Left ventricle myocardium inferior (tissue), 1 donor: ENCODE results near the gene RALGPS1. TPM values are rescaled to one million over a fixed set of nuclear protein-coding genes. Genes with fewer than 3 reads are reported as not detected.

Experiments used
- DNase-seq: peaks from one replicate; pipeline ENCODE4 v3.0.0-alpha.2; 2020
- H3K27ac ChIP-seq: fragments of 200-600 bp; replicated peaks from 2 replicates; pipeline ENCODE4 v1.8.0; 2021
- H3K27me3 ChIP-seq: fragments of 200-600 bp; 2 replicates; pipeline ENCODE4 v1.8.0; 2021; ENCODE audit warnings: low read depth
- H3K36me3 ChIP-seq: fragments of 200-600 bp; 2 replicates; pipeline ENCODE4 v1.8.0; 2021
- H3K4me1 ChIP-seq: fragments of 200-600 bp; 2 replicates; pipeline ENCODE4 v1.8.0; 2021
- H3K4me3 ChIP-seq: fragments of 200-600 bp; 2 replicates; pipeline ENCODE4 v1.8.0; 2021; ENCODE audit warnings: mild to moderate bottlenecking, moderate library complexity
- H3K9me3 ChIP-seq: fragments of 200-600 bp; replicated peaks from 2 replicates; pipeline ENCODE4 v1.8.0; 2021
- intact Hi-C: fragments of 100-400 bp; cut with micrococcal nuclease; formaldehyde crosslinking; loops from one replicate; pipeline ENCODE4 v1.11.0; 2022
- total RNA-seq: library from RNA; stranded (reverse); fragmentation: NEBNext Ultra II Directional; extraction: Animal tissue kit (Norgen Biotek cat#: 25700); gene quantifications from one replicate; pipeline ENCODE4 v1.2.1, GENCODE V29; 2021
- TF ChIP-seq, protein P1 (sequence below): fragments of 200-600 bp; IDR thresholded peaks from 2 replicates; pipeline ENCODE4 v1.8.0; 2021; ENCODE audit warnings: antibody characterized with exemption, mild to moderate bottlenecking, borderline replicate concordance
- donor health status: DM: no; HTN: yes; CAD: no; lungs with severe emphysema.

RALGPS1 gene
- total RNA-seq, 1 donor from 2014 or later, result 18.9 TPM

DNA sequence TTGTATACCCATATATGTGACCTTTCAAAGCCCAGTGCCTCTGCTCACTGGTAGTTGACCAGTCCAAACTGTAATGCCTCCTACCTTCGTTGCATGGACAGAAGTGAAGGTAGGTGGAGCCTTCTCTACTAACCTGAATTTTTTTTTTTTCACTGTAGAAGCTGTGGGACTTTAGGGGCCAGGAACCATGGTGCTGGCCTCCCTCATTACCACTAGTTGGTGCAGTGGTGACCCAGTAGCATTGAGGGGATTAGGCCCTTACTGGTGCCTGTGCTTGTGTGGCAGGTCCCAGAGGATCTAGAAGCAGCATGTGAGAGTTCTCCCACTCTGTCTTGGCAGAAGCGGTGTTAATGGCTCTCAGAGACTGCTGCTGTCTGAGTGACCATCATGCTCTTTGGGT lies 2.3 kb downstream of the RALGPS1 start:
- no peaks in the 10 kb centered on the region for H3K9me3 ChIP-seq
- intact Hi-C loops, result no loop called here
- H3K27ac ChIP-seq, result no peak overlapping the region
- no peak for DNase-seq
- H3K36me3 ChIP-seq, result no peaks in the 10 kb centered on the region
- TF ChIP-seq, protein P1, sequence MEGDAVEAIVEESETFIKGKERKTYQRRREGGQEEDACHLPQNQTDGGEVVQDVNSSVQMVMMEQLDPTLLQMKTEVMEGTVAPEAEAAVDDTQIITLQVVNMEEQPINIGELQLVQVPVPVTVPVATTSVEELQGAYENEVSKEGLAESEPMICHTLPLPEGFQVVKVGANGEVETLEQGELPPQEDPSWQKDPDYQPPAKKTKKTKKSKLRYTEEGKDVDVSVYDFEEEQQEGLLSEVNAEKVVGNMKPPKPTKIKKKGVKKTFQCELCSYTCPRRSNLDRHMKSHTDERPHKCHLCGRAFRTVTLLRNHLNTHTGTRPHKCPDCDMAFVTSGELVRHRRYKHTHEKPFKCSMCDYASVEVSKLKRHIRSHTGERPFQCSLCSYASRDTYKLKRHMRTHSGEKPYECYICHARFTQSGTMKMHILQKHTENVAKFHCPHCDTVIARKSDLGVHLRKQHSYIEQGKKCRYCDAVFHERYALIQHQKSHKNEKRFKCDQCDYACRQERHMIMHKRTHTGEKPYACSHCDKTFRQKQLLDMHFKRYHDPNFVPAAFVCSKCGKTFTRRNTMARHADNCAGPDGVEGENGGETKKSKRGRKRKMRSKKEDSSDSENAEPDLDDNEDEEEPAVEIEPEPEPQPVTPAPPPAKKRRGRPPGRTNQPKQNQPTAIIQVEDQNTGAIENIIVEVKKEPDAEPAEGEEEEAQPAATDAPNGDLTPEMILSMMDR, result no peak
- peaks cover 12% of the 10 kb centered on the region for H3K4me1 ChIP-seq
- no peaks in the 10 kb centered on the region for H3K27me3 ChIP-seq
- H3K4me3 ChIP-seq, result no peak overlapping the region

DNA sequence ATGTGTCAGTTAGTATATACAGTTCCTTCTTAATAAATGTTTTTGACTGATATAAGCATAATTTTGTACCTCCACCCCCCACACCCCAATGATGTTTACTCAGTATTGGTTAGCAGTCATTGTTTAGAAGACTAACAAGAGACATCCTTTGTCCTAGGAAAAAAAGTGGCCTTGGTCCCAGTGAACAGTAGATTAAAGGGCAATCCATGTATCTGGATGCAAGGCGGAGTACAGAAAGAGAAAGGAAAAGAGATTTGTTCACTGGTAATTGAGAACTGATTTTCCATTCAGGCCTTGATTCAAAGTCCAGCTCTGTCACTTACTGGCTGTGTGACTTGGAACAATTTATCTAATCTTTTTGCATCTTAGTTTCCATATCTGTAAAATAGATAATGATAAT lies 4.6 kb downstream of the RALGPS1 start:
- Histone ChIP-seq H3K4me1 (peaks cover 9% of the 10 kb centered on the region), H3K27ac (no peak overlapping the region), H3K9me3 (no peaks in the 10 kb centered on the region), H3K36me3 (no peaks in the 10 kb centered on the region), H3K4me3 (no peak overlapping the region), H3K27me3 (no peaks in the 10 kb centered on the region)
- no peak for DNase-seq
- TF ChIP-seq, protein P1, result no peak
- intact Hi-C loops, result no loop called here

DNA sequence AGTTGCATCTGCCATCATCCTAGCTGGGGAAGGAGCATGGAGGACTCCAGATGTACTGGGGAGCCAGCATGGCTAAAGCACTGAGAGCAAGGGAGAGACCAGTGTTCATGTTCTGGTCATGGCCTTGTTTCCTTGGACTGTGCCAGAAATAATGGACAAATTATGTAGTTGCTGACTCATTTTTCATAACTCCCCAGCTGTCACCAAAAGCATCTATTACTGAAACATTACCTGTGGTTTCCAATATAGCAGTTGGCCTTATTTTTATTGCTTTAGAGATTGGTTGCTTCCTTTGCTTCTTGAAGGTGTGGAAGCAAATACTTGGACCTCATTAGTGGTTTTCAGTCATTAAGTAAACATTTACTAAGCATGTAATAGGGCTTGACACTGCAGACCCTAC lies 11.3 kb downstream of the RALGPS1 start:
- Histone ChIP-seq H3K36me3 (no peaks in the 10 kb centered on the region), H3K4me3 (no peak overlapping the region), H3K4me1 (no peaks in the 10 kb centered on the region), H3K27me3 (no peaks in the 10 kb centered on the region), H3K9me3 (no peaks in the 10 kb centered on the region), H3K27ac (no peak overlapping the region)
- TF ChIP-seq, protein P1, result no peak
- DNase-seq, result no peak
- intact Hi-C loops, result no loop called here

DNA sequence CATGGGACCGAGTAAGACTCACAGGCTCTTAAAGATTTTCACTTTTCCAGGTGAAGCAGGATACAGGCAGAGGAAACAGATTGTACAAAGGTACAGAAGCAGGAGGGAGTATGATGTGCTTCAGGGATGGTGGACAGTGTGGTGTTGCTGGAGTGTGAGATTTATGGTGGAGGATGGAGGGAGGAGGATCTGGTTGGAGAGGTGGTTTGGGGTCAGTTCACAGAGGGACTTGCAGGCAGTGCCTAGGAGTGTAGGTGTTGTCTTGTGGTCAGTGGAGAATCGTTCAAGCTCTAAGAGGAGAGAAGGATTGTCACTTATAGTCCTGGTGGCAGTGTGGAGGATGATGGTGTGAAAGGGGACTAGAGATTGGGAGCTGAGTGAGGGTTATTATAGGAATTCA lies 11.8 kb downstream of the RALGPS1 start:
- TF ChIP-seq, protein P1, result no peak
- intact Hi-C loops, result no loop called here
- Histone ChIP-seq H3K27ac (no peak overlapping the region), H3K27me3 (no peaks in the 10 kb centered on the region), H3K4me1 (no peaks in the 10 kb centered on the region), H3K9me3 (no peaks in the 10 kb centered on the region), H3K4me3 (no peak overlapping the region), H3K36me3 (no peaks in the 10 kb centered on the region)
- DNase-seq, result no peak

DNA sequence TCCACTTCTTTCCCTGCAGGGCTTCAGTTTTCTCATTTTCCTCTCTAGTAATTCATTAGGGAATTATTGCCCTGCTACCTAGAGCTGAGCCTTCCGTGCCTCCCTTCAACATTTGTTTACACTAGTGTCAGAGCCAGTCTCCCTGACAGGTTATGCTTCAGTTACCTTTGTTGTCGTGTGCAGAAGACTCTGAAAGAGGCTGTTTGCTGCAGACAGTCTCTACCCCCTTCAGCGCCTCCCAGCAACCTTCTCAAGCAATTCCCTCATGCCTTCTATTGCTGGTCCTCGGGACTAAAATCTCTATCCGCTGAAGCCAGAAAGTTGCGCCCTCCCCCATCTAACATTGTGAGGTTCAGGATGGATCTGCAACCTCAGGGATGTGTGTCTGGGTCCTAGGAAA lies 12.8 kb downstream of the RALGPS1 start:
- H3K9me3 ChIP-seq, result no peaks in the 10 kb centered on the region
- TF ChIP-seq, protein P1, result no peak
- intact Hi-C loops, result no loop called here
- H3K4me3 ChIP-seq, result no peak overlapping the region
- DNase-seq, result no peak
- no peaks in the 10 kb centered on the region for H3K36me3 ChIP-seq
- no peak overlapping the region for H3K27ac ChIP-seq
- no peaks in the 10 kb centered on the region for H3K27me3 ChIP-seq
- H3K4me1 ChIP-seq, result no peaks in the 10 kb centered on the region

DNA sequence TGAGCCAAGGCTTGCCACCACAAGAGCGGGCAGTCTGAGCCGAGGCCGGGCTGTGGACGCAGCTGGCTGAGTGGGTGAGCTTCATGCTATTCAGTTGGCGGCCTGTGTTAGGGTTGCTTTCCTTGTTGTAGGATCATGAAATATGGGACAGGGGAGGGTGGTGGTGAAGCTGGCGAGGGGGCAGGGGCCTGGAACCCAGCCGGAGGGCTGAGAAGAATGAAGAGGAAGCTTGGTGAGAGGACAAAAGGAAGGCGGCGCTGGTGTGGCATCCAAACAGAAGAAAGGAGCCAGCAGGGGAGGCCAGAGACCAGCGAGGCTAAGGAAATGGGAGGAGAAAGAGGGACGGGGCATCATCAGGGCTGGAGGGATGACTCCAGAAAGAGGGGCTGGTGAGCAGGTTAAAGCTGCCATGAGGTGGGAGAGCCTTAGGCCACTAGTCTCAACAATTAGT lies 18.3 kb downstream of the RALGPS1 start:
- H3K27me3 ChIP-seq, result no peaks in the 10 kb centered on the region
- no peaks in the 10 kb centered on the region for H3K36me3 ChIP-seq
- H3K9me3 ChIP-seq, result no peaks in the 10 kb centered on the region
- no peak overlapping the region for H3K4me3 ChIP-seq
- H3K27ac ChIP-seq, result no peak overlapping the region
- H3K4me1 ChIP-seq, result peaks cover 20% of the 10 kb centered on the region
- intact Hi-C loops, result no loop called here
- TF ChIP-seq, protein P1, result no peak
- DNase-seq, result no peak
